GM21723 (cell line): ENCODE results near the gene MAPK8.
A peak's percentile ranks its signal among the peaks of the same experiment; 100 is the strongest.
"Not testable (repeated sequence)": the region's sequence is repeated elsewhere in the genome, so short reads cannot be mapped to it uniquely, and the experiment has no call there.

Experiments
- ATAC-seq: cut with Tn5 transposase; IDR thresholded peaks from one replicate; pipeline ENCODE4 v1.9.1; 2021; ENCODE audit warnings: mild to moderate bottlenecking, moderate library complexity; ENCODE audit not compliant: unreplicated experiment

Gene MAPK8

GRCh38 chr10:48306265-48306869 lies at the start of gene MAPK8:
TSS of gene MAPK8 (plus strand) at chr10:48306677. CDS start at chr10:48401661, 94,984 bp downstream.
- ATAC-seq, result peak; percentile 86

DNA sequence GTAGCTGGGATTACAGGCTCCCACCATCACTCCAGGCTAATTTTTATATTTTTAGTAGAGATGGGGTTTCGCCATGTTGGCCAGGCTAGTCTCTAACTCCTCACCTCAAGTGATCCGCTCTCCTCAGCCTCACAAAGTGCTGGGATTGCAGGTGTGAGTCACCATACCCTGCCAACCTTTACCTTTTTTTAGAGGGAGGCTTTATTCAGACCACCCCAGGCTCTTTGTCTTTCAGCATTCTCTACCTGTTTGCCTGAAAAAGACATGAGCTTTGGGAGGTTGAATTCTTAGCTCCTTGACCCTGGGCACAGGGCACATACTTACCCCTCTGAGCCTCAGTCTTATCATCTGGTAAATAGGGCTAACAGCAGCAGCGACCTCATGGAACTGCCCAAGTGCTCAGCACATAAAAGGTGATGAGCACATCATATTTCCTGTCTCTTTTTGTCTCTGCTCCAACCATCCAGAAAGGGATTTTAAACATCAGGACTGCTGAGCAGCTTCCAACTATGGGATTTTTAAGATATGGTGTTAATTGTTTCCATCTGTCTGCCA lies 49.0 kb upstream of the MAPK8 start:
- no peak for ATAC-seq

- ATAC-seq, result no peak
Observed at GRCh38 chr10:48258105-48258504, 48.4 kb upstream of the MAPK8 start.

DNA sequence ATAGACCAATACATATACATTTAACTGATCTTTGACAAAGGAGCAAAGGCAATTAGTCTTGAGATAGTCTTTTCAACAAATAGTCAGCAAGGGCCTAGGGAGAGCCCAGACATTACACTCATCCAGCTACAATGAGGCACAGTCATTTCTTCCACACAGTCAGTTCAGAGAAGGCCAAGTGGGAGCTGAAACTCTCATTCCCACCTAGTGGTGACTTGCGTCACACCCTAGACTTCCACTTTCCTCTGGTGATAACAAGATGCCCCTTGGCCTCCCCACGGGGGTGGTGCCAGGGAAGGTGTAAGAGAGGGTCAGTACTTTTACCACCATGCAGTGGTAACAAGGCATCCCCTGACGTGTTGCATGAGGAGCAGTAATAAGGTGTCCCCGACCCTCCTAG lies 39.9 kb upstream of the MAPK8 start:
- no peak for ATAC-seq

DNA sequence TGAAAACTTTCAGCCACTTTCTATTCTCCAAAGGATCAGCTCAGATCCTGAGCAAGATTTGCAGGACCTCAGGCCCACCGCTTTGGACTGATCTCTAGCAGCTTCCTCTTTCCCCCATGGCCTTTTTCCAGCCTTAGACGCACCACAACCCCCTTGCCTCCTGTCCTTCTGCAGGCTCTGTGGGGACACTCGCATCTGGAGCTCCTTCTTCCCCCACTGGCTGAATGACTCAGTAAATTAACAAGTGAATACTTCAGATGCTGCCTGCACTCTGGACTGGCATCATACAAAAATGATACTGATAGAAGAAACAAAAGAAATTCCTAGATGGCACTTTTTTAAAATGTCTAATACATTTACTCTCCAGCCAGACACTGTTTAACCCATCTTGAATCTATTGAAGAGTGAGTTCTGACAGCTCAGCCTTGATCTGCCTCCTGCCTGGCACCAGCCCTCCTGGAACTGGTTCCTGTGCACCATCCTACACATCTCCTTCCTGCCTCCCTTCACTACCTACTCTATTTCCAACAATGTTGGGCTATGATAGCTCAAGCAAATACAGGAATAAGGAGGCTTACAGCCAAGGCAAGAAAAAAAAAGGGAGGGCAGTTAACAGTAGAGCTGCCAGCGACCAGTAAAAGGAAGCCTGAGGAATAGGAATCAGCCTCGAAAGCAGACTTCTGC lies 35.3 kb upstream of the MAPK8 start:
- ATAC-seq, result no peak

GRCh38 chr10:48272682-48273081 lies 33.8 kb upstream of the MAPK8 start:
- ATAC-seq, result no peak

DNA sequence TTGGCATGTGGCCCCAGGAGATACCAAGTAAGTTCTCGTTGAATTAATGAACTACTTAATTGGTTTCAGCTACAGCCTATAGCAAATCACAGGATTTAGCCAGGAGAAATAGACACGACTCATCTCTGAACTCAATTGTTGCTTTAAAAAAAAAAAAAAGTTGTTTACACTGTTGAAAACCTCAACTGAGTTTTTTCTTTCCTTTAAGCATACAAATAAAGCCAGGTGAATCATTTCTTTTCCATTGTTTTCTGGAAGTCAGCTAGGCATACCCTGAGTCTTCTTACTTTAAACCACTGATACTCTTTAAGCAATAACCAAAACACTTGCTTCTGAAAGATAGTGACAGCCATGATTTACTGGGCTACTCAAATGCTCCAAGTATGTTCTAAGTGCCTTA lies 32.7 kb upstream of the MAPK8 start:
- ATAC-seq, result no peak

DNA sequence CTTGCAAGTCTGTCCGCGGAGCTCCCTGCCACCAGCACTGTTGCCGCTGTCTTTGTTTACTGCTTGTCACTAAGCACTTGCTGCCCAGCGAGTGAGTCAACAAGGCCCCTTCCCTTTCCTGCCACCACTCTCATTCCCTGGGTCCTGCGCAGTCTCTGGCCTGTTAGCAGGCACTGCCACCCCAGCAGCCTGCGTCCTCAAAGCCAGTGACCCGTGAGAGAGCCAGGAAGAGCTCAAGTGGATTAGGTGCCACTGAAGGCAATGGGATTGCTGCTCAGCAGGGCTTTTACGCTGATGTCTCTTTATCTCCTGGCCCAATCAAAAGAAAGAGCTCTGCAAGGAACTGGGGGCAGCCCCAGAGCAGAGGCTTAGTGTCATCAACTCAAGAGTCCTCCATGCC lies 31.8 kb upstream of the MAPK8 start, which contains the start of gene FRMPD2:
Gene FRMPD2 (minus strand): TSS at position 61 of the 400 bp plus-strand sequence. CDS start 129 bp downstream, outside the sequence.
- ATAC-seq, result no peak

DNA sequence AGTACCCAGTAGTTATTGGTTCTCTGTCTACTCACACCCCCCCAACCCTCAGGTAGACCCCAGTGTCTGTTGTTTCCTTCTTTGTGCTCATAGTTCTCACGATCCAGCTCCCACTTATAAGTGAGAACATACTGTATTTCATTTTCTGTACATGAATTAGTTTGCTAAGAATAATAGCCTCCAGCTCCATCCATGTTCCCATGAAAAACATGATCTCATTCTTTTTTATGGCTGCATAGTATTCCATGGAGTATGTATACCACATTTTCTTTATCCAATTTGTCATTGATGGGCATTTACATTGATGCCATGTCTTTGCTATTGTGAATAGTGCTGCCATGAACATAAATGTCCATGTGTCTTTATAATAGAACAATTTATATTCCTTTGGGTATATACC lies 29.4 kb upstream of the MAPK8 start:
- no peak for ATAC-seq

DNA sequence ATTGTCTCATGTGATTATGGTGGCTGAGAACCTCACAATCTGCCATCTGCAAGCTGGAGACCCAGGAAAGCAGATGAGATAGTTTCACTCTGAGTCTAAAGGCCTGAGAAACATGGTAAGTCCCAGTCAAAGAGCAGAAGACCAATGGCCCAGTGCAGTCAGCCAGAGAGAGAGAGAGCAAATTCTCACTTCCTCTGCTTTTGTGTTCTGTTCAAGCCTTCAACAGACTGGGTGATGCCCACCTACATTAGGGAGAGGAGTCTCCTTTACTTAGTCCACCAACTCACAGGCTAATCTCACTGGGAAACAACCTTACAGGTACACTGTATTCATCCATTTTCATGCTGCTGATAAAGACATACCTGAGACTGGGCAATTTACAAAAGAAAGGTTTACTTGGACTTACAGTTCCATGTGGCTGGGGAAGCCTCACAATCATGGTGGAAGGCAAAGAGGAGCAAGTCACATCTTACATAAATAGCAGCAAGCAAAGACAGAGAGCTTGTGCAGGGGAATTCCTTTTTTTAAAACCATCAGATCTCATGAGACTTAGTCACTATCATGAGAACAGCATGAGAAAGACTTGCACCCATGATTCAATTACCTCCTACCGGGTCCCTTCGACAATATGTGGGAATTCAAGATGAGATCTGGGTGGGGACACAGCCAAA lies 27.3 kb upstream of the MAPK8 start:
- peak; percentile 85 for ATAC-seq

- ATAC-seq, result not testable (repeated sequence)
Observed at GRCh38 chr10:48281697-48282096, 24.8 kb upstream of the MAPK8 start.

DNA sequence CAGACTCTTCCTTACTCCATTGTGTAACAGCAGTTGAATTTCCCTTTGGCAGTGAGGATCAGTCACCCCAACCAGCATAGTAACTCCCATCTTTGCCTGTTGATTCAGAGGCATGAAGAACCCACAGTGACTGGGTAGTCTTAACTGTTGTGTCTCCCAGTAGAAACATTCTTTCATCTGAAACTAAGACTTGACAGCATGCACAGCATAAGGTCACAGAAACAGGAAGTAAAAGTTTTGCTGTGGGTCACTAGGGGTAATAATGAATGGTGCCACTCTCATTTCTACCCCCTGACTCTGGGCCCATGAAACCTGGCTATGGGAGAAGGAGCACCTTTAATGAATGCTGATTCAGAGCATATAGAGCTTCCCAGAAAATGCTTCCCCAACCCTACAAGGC lies 23.6 kb upstream of the MAPK8 start:
- ATAC-seq, result peak; percentile 67

DNA sequence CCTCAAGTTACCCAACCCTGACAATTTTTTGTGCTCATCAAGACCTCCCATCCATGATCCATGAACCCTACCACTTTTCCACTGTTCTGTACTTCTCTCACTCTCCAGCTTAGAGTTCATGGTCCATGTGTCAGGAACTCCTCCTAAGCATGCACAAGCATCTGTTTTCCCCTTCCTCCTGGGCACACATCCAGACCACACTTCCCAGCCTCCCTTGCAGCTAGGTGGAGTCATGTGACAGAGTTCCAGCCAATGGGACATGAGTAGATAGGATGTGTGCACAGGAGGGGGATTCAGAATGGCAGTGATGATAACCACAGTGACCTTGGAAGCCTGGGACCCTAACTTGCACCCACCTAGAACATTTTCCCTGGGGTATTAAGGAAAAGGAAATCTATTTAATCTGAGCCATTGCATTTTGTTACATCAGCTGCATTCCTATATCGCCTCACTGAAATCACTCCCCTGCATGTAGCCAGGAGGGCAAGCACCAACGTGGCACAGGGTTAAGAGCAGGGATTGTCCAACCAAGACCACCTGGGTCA lies 22.4 kb upstream of the MAPK8 start:
- no peak for ATAC-seq

DNA sequence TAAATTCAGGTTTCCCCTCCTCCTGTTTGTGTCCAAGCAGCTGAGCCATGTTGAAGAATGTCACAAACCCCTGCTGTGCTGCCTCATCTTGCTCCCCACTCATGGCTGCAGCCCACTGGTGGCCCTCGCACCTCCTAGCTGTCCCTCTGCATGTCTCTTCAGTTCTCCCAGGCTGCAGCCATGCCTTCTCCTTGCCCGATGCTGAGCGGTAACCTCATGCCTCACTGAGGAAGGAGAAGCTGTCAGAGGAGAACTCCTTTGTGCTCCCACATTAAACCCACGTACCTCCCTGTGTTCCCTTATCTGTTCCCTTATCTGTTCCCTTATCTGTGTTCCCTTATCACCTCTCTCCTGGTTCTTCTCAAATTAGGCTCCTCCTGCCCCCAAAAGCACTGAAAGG lies 21.7 kb upstream of the MAPK8 start:
- ATAC-seq, result no peak

- no peak for ATAC-seq
Observed at GRCh38 chr10:48285710-48286109, 20.8 kb upstream of the MAPK8 start.

DNA sequence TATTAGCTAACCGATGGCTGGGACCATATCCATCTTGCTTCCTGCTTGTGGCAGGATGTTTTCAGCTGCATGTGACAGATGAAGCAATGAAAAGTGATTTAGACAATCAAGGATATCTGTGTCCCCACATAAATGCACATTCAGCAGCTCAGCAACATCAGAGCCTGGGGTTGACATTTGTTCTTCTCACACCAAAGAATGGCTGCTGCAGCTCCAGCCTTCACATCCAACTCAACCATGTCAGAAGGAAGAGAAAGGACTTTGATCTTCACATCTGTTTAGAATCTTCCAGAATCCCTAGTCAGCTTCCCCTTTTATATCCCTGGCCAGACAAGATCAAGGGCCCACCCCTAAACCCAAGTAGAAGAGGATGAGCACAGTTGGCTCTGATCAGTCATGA lies 20.1 kb upstream of the MAPK8 start:
- ATAC-seq, result no peak

- peak; percentile 33 for ATAC-seq
Observed at GRCh38 chr10:48287417-48288391, 18.8 kb upstream of the MAPK8 start.

GRCh38 chr10:48288661-48289060 lies 17.8 kb upstream of the MAPK8 start:
- no peak for ATAC-seq

DNA sequence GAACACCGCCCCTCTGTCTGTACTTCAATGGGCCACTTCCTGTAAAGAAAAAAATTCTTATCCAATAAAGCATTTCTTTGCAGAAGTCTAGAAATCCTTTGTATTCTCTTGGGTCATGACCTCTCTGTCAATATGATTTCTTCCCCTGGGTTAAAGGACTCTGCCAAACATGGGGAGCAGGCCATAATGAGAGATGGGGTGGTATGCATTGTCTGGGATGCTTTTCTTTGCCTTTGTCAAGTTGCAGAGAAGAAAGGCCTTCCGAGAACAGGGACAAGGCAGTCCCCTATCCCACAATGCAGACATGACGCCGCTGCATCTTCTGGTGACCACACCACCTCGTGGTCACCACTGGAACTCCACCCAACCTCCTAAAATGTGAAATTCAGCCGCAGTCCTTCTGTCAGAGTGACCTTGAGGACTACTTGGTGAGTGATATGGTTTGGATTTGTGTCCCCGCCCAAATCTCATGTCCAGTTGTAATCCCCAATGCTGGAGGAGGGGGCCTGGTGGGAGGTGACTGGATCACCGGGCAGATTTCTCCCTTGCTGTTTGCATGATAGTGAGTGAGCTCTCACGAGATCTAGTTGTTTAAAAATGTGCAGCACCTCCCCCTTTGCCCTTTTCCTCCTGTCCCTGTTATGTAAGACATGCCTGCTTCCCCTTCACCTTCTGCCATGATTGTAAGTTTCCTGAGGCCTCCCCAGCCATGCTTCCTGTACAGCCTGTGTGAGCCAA lies 16.8 kb upstream of the MAPK8 start:
- ATAC-seq, result no peak

DNA sequence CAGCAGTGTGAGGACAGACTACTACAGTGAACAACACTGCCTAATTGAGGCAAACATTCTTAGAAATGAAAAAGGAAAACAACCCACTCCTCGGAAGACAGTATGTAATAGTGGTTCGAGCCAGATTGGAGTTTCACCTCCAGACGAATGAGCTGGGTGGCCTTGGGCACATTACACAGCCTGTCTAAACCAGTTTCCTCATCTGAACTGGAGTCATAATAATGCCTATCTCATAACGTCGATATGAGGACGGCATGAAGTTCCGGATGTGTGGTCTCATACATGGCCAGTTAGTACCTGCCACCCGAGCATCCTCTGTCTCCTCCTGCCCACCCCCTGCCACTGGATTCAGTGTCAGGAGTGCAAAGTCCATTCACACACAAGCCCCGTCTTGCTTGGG lies 16.2 kb upstream of the MAPK8 start:
- no peak for ATAC-seq
